SK-N-SH (cell line): ENCODE measurements around the gene ADPRHL1.

Experiments
- ELF1 ChIP-seq: IDR thresholded peaks from 2 replicates; pipeline ENCODE4 v1.4.0; 2012
- EP300 ChIP-seq, 2 experiments: IDR thresholded peaks; 2 replicates each; pipeline versions ENCODE4 v1.4.0 to v1.6.1; 2012; ENCODE audit warnings: borderline replicate concordance in 1 of 2, low read depth in 1 of 2, low read length in 1 of 2
- EZH2phosphoT487 ChIP-seq: fragments of 200-600 bp; sonication (generic); IDR thresholded peaks from 2 replicates; pipeline ENCODE4 v1.6.1; 2017; ENCODE audit warnings: low read depth, mixed run types, mild to moderate bottlenecking, antibody characterized with exemption, moderate library complexity, borderline replicate concordance
- FOXM1 ChIP-seq: IDR thresholded peaks from 2 replicates; pipeline ENCODE4 v1.4.0; 2012; ENCODE audit warnings: low read depth, mild to moderate bottlenecking
- NRF1 ChIP-seq: IDR thresholded peaks from 2 replicates; pipeline ENCODE4 v1.6.1; 2012; ENCODE audit warnings: low read depth, mild to moderate bottlenecking, low read length
- RAD21 ChIP-seq: IDR thresholded peaks from 2 replicates; pipeline ENCODE4 v1.6.1; 2012; ENCODE audit warnings: mild to moderate bottlenecking, low read length
- TAF1 ChIP-seq: IDR thresholded peaks from 2 replicates; pipeline ENCODE4 v1.6.1; 2012; ENCODE audit warnings: low read depth, mild to moderate bottlenecking, low read length, moderate library complexity, borderline replicate concordance
- YY1 ChIP-seq: IDR thresholded peaks from 2 replicates; pipeline ENCODE4 v1.4.0; 2012; ENCODE audit warnings: low read depth, mild to moderate bottlenecking
- TF ChIP-seq, protein P1 (sequence below): fragments of 200-600 bp; sonication (generic); IDR thresholded peaks from 2 replicates; pipeline ENCODE4 v1.6.1; 2017; ENCODE audit warnings: antibody characterized with exemption, mild to moderate bottlenecking, moderate library complexity
- TF ChIP-seq, protein P2 (sequence below): IDR thresholded peaks from 2 replicates; pipeline ENCODE4 v1.4.0; 2012; ENCODE audit warnings: low read depth, borderline replicate concordance
- TF ChIP-seq, protein P3 (sequence below): IDR thresholded peaks from 2 replicates; pipeline ENCODE4 v1.4.0; 2012; ENCODE audit warnings: low read depth, borderline replicate concordance

DNA sequence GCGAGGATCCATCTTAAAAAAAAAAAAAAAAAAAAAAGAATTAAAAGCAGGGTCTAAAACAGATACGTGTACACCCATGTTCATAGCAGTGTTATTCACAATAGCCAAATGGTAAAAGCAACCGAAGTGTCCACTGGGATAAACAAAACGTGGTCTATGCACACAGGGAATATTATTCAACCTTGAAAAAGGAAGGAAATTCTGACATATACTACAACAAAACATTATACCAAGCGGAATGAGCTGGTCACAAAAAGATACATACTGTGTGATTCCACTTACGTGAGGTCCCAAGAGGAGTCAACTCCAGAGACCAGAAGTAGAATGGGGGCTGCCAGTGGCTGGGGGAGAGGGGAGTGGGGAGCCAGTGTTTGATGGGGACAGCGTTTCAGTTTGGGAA lies 14.7 kb upstream of the ADPRHL1 start:
- no peak for TF ChIP-seq YY1
- TF ChIP-seq, protein P1, sequence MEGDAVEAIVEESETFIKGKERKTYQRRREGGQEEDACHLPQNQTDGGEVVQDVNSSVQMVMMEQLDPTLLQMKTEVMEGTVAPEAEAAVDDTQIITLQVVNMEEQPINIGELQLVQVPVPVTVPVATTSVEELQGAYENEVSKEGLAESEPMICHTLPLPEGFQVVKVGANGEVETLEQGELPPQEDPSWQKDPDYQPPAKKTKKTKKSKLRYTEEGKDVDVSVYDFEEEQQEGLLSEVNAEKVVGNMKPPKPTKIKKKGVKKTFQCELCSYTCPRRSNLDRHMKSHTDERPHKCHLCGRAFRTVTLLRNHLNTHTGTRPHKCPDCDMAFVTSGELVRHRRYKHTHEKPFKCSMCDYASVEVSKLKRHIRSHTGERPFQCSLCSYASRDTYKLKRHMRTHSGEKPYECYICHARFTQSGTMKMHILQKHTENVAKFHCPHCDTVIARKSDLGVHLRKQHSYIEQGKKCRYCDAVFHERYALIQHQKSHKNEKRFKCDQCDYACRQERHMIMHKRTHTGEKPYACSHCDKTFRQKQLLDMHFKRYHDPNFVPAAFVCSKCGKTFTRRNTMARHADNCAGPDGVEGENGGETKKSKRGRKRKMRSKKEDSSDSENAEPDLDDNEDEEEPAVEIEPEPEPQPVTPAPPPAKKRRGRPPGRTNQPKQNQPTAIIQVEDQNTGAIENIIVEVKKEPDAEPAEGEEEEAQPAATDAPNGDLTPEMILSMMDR, result no peak
- no peak for TF ChIP-seq FOXM1
- no peak for TF ChIP-seq EP300 (IDR thresholded peaks at IDR 0.05; ENCODE audit: borderline replicate concordance in 1 of 2, low read depth in 1 of 2, low read length in 1 of 2)
- TF ChIP-seq, protein P2, sequence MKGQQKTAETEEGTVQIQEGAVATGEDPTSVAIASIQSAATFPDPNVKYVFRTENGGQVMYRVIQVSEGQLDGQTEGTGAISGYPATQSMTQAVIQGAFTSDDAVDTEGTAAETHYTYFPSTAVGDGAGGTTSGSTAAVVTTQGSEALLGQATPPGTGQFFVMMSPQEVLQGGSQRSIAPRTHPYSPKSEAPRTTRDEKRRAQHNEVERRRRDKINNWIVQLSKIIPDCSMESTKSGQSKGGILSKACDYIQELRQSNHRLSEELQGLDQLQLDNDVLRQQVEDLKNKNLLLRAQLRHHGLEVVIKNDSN, result no peak
- TF ChIP-seq TAF1, result no peak
- TF ChIP-seq, protein P3, sequence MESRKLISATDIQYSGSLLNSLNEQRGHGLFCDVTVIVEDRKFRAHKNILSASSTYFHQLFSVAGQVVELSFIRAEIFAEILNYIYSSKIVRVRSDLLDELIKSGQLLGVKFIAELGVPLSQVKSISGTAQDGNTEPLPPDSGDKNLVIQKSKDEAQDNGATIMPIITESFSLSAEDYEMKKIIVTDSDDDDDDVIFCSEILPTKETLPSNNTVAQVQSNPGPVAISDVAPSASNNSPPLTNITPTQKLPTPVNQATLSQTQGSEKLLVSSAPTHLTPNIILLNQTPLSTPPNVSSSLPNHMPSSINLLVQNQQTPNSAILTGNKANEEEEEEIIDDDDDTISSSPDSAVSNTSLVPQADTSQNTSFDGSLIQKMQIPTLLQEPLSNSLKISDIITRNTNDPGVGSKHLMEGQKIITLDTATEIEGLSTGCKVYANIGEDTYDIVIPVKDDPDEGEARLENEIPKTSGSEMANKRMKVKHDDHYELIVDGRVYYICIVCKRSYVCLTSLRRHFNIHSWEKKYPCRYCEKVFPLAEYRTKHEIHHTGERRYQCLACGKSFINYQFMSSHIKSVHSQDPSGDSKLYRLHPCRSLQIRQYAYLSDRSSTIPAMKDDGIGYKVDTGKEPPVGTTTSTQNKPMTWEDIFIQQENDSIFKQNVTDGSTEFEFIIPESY, result no peak
- no peak for TF ChIP-seq NRF1
- no peak for TF ChIP-seq EZH2phosphoT487
- no peak for TF ChIP-seq ELF1
- no peak for TF ChIP-seq RAD21
